ENCODE measurements around the gene TCTN1. TPM values are rescaled to one million over a fixed set of nuclear protein-coding genes. Genes with fewer than 3 reads are reported as not detected.
"Not testable (repeated sequence)": the region's sequence is repeated elsewhere in the genome, so short reads cannot be mapped to it uniquely, and the experiment has no call there.

Gene TCTN1
- total RNA-seq: 10 to 100 TPM; 22.7 to 30.4 (median 25.6) TPM

- ATAC-seq (ENCODE audit: low FRiP score) (peak; percentile 100), DNase-seq (ENCODE audit: low spot score) (peak; percentile 91)
- TF ChIP-seq, protein P1, sequence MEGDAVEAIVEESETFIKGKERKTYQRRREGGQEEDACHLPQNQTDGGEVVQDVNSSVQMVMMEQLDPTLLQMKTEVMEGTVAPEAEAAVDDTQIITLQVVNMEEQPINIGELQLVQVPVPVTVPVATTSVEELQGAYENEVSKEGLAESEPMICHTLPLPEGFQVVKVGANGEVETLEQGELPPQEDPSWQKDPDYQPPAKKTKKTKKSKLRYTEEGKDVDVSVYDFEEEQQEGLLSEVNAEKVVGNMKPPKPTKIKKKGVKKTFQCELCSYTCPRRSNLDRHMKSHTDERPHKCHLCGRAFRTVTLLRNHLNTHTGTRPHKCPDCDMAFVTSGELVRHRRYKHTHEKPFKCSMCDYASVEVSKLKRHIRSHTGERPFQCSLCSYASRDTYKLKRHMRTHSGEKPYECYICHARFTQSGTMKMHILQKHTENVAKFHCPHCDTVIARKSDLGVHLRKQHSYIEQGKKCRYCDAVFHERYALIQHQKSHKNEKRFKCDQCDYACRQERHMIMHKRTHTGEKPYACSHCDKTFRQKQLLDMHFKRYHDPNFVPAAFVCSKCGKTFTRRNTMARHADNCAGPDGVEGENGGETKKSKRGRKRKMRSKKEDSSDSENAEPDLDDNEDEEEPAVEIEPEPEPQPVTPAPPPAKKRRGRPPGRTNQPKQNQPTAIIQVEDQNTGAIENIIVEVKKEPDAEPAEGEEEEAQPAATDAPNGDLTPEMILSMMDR (IDR thresholded peaks at IDR 0.05): no peak
Measured at GRCh38 chr12:110613771-110614684, at the start of gene TCTN1. TCTN1 (plus strand) TSS chr12:110614129; CDS start chr12:110614183, 54 bp downstream.

- DNase-seq (ENCODE audit: low spot score): no peak
- ATAC-seq (ENCODE audit: low FRiP score): no peak
- TF ChIP-seq, protein P1 (IDR thresholded peaks at IDR 0.05): no peak
Measured at GRCh38 chr12:110564471-110564991, 49.4 kb upstream of the TCTN1 start.

DNA sequence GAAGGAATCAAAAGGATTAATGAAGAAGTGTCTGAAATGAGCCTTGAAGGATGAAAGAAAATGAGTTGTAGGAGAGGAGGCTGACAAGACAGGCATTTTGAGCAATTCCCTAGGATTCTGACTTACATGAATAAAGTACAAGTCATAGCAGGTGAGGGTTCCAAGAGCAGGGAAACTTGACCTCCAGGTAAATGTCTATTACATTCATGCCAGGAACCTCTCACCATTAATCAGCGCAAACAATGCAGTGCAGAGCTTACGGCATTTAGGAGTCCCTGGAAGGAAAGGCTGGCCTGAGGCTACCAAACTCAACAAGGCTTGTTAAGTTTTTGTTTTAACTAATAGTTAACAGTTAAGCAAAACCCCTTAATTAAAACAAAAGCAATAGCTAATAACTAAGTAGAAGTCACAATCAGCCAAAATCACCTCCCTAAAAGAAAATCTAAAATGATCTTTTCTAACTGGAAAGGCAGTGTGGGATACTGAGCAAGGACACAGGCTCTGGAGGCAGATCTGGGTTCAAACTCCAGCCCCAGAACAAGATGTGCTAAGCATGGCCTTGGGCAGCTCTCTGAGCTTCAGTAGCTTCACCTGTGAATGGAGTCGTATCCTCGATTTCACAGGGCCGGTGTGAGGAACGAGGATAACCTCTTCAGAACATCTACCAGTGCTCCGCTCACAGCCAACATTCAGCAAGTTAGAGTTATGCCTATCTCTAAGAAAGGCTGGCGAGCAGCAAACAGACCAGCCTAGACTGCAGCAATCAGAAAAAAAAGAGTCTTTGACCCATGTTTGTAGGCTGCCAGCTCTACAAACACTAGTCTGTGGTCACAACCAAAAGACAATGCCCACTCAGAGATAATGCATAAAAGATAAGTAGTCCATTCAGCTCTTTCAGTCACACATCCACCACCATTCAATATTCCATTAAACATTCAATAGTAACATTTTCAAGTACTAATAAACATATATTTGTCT, 47.7 kb upstream of the TCTN1 start:
- ATAC-seq (ENCODE audit: low FRiP score) (peak; percentile 49), DNase-seq (ENCODE audit: low spot score) (no peak)
- TF ChIP-seq, protein P1 (IDR thresholded peaks at IDR 0.05): no peak

DNA sequence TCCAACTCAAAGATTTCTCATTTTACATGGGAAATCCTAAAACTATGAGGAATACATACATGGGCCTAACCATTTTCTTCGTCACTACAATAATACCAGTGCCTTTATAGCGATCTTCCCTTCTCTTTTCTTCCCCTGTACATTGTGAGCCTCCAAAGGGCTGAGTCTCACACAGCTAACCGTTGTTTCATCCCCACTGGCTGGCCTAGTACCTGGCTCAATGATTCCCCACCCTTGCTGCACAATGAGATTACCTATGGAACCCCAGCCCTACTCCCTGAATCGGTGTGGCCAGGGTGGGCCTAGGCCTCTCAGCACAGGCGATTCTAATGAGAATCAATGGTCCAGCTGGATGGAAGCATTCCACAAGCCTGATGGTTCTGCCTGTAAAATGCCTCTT, 46.9 kb upstream of the TCTN1 start:
- TF ChIP-seq, protein P1 (IDR thresholded peaks at IDR 0.05): no peak
- ATAC-seq (ENCODE audit: low FRiP score): no peak
- DNase-seq (ENCODE audit: low spot score): no peak

- TF ChIP-seq, protein P1 (IDR thresholded peaks at IDR 0.05): no peak
- no peak for ATAC-seq (ENCODE audit: low FRiP score)
- DNase-seq (ENCODE audit: low spot score): no peak
Measured at GRCh38 chr12:110568752-110569151, 45.2 kb upstream of the TCTN1 start.

DNA sequence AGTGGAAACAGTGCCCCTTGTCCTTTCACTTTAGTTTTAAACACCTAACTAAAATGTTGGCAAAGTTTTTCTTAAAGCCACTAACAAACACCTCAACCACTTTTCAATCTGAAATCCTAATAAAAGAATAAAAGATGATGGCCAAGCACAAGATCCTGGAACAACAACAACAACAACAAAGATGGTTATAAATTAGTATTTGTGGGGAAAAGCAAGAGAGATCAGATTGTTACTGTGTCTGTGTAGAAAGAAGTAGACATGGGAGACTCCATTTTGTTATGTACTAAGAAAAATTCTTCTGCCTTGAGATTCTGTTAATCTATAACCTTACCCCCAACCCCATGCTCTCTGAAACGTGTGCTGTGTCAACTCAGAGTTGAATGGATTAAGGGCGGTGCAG, 44.1 kb upstream of the TCTN1 start:
- ATAC-seq (ENCODE audit: low FRiP score); DNase-seq (ENCODE audit: low spot score): not testable (repeated sequence)

GRCh38 chr12:110570798-110571197, 43.1 kb upstream of the TCTN1 start:
- not testable (repeated sequence) for DNase-seq (ENCODE audit: low spot score); ATAC-seq (ENCODE audit: low FRiP score)

Measured in omental fat pad (tissue), 4 donors.